ENCODE results near the gene RACGAP1. TPM values are rescaled to one million over a fixed set of nuclear protein-coding genes. Genes with fewer than 3 reads are reported as not detected.
"Not testable (repeated sequence)": the region's sequence is repeated elsewhere in the genome, so short reads cannot be mapped to it uniquely, and the experiment has no call there.

RACGAP1 gene
- total RNA-seq, 1 donor from 2014 or later, result 35.8 TPM

DNA sequence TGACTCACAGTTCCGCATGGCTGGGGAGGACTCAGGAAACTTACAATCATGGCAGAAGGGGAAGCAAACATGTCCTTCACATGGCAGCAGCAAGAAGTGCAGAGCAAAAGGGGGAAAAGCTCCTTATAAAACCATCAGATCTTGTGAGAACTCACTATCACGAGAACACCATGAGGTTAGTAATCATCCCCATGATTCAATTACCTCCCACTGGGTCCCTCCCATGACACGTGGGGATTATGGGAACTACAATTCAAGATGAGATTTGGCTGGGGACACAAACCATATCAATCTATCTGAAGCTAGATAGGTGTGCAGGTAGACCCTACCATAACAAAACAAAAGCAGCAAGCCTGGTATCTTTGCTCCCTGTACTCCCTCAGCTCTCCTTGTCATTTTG, 38.8 kb downstream of the RACGAP1 start:
- DNase-seq (ENCODE audit: low read depth in 2 of 2), result not testable (repeated sequence)

DNA sequence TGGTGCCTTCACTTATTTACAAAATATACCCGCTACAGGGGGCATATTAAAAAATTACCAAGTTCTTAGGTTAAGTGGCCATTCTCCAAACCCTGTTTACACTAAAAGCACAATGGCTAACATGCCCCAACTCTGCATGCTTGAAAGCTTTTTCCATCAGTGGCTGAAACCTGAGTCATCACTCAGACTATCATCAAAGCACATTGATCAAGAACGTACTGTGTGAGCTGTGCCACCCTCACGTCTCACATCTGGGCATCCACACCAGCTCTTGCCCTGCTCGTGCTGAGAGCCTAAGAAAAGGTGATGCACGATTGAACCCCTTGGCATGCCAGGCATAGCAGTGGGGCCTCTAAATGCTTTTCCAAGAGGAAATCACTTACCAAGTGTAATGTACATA, 39.3 kb downstream of the RACGAP1 start:
- DNase-seq (ENCODE audit: low read depth in 2 of 2), result no peak

DNA sequence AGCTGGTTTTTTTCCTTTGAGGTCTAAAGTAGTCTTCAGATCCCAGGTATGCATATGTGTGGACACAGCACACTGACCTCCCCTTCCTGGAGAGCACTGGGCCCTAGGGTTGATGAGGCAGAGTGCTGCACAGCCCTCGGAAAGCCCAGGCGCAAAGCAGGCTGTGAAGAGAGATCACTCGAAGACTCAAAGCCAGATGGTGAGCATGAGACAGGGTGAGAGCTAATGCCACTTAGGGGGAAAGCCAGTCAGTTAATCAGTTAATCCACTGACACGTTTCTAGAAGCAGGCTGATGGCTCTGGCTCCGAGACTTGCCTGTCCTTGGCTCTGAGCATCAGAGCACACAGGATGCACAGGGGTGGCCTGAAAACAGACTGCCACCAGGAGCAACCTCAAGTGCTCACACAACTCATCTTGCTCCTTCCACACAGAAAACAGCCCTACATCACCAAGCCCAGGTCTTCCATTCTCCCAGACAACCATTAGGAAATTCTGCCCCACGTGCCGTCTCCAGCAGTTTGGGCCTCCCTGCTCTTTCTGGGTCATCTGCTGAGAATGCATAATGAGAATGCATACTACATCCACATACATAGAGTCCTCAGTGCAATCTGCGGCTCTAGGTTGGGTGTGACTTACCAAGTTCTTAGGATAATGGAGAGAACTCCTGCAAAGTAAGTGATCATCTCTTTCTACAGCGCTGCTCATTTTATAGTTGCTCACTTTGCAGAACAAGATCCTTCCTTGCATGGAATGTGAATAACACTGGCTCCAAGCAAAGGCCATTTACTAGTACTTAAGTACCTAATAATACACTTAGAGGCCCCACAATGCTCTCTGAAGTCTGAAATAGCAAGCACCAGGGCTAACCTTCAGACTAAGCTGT, 40.6 kb downstream of the RACGAP1 start:
- DNase-seq (ENCODE audit: low read depth in 2 of 2), result no peak

DNA sequence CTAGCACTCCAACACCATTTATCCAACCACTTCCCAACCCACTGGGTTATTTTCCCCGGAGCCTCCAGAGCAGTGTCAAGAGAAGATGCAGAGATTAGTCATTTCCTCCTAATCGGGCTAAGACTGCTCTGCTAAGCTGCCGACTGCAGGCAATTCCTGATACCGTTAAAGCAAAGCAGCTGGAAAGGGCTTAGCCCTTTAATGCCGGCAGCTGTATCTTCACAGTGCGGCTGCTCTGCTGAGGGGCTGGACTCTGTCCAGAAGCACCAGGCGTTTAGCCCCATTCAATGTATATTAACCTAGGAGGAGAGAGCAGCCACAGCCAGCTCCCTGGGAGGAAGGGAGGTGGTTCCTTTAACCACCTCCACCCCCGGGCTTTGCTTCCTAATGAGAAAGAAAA, 41.4 kb downstream of the RACGAP1 start:
- DNase-seq (ENCODE audit: low read depth in 2 of 2), result peak in 1 of 2 donors; percentile 83

DNA sequence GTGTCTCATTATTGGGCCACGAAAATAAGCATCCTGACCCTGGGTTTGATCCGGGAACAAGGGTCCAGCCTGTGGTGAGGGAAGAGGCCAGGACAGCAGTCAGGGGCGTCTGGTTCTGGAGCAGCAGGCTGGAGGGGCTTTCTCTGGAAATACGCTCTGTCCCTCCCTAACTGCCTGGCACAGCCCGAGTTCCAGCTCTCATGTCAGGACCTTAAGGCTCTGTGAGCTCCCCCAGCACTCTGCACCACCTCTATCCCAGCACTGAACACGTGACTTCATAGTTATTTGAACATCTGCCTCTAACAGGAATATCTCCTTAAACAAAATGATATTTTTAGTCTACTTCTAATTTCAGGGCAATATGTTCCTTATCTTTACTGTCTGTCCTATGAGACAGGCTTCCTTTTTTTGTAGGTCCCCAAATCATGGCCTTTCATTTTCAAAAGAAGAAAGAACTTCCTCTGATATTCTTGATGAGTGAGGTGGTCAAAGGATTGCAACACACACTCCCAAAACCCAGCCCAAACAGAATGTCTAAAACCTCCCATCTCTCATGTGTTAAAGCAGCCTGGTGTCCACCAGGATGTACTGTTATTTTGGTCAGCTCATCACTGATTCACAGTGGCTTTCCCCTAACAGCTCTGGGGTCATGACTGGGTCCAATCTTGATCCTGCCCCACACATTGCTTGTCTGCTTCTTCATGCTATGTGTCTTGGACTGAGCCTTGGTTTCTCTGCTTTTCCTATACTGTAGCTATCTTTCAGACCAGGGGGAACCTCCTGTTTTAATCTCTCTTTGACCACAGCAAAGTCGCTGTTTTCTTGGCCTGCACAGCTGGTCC, 42.8 kb downstream of the RACGAP1 start:
- no peak for DNase-seq (ENCODE audit: low read depth in 2 of 2)

DNA sequence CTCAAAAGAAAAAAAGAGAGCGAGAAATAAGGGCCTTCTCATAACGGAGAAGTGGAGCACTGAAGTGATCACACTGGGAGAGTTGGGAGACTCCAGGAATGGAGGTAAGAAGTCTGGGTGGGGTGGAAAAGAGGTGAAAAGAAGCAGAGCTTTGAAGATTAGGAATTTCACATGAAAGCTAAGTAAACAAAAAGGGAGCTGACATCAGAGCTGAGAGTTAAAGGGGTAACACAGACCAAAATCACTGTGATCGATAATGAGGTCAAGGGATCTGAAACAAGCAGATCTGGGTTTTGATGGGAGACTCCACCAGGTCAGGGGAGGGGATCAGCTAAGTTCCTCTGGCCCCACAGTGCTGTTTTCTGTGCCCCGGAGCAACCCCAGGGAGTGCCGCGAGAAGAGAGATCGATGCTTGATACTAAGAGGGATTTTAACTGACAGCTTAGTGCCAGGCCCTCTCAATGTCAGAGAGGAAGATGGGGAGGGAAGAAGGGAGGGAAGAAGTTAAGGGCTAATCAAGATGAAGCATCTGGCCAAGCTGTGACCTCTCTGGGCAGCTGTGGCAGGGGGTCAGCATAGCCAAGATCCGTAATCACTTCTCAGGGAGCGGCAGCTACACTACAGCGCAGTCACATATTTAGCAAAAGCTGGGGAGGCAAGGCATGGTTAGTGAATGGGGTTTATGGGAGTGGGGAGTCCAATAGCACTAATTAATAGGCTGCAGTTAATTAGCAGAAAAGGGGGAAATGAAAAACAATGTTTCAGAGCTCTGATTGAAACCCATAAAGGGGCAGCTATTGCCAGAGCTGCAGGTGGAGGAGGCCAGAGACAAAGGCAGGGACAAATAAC, 44.6 kb downstream of the RACGAP1 start:
- DNase-seq (ENCODE audit: low read depth in 2 of 2), result no peak

DNA sequence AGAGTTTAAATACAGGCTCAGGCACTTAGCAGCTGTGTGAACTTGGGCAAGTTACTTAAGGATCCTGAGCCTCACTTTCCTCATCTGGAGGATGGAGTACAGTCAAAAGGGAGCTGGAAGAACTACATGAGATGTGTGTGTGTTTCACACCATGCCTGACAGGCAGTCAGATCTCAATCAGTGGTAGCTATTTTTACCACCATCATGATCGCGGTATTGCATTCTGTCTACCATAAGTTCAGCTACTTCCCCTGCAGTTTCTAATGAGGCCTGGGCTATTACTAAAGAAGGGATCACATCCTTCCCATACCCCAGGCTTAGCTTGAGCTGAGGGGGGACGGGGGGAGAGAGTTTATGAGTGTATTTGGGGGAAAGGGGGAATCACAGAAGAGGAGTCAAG, 45.5 kb downstream of the RACGAP1 start:
- DNase-seq (ENCODE audit: low read depth in 2 of 2), result no peak

DNA sequence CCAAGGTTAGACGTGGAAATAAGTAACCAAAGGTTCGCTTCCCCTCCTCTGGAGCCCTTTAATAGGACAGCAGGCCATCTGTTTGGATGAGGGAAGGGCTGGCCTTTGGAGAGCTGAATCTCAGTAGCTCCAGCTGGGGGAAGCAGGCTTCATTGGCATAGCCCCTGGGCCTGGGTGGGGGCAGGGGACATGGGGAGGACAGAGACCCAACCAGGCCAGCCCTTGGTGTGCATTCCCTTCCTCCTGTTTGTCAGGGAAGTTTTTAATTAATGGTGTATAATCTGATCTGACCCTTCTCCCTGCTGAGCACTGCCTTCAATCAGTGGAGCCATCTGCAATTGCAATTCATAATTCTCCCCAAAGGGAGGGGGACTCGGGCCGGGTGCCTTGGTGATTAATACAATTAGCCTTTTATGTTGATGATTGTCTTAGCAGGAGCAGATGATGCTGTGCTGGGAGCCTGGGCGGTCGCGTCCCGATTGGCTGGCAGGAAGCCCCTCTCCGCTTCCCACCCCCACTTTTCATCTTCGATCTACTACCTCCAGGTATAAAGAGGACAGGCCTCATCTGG, 46.2 kb downstream of the RACGAP1 start:
- no peak for DNase-seq (ENCODE audit: low read depth in 2 of 2)

DNA sequence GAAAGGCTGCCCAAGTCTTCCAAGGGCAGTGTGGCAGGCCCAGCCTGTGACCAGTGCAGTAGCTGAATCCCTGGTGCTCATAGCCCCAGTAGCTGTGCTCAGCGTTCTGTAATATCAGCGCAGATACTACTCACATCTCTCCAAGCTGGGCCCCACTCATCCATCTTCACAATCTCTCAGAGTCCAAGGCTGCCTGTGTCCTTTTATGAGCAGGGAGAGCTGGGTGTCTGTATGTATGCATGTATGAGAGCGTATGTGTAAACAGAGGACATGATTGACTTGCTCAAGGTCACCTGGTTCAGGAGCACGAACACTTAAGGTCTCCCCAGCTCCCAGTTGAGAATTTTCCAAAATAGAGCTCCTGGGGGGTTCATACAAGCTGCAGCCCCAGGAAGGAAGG, 47.2 kb downstream of the RACGAP1 start:
- DNase-seq (ENCODE audit: low read depth in 2 of 2), result no peak

DNA sequence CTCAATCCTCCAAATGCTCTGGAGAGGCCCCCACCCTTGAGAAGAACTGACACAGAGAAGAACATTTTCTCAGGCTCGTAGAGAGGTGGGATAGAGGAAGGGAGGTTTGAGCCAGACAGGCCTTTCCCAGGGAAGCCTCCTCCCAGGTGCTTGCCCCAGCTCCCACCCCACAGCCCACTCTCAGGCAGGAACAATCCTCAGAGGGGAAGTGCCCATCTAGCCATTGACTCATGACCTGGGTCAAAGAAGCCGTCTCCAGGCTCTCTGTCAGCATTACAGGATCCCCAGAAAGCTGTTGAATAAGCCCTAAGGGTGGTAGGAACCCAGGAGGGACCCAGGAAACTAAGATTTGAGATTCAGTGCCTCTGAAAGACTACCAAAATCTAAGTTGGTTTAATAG, 48.7 kb downstream of the RACGAP1 start:
- no peak for DNase-seq (ENCODE audit: low read depth in 2 of 2)

DNA sequence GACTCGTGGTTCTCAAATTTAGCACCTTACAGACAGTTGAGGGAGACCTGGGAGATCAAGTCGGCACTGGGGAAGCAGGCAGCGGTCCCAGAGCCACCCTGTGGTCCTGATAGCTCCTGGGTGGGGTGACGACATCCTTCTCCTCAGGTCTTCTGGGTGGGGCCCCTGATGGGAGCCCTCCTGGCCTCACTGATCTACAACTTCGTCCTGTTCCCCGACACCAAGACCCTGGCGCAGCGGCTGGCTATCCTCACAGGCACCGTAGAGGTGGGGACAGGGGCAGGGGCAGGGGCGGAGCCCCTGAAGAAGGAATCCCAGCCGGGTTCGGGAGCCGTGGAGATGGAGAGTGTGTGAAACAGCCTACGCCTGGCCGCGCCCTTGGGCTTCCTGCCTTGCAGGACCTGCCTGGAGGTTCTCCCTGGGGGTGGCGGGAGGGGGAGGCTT, 50.0 kb downstream of the RACGAP1 start:
- no peak for DNase-seq (ENCODE audit: low read depth in 2 of 2)

DNA sequence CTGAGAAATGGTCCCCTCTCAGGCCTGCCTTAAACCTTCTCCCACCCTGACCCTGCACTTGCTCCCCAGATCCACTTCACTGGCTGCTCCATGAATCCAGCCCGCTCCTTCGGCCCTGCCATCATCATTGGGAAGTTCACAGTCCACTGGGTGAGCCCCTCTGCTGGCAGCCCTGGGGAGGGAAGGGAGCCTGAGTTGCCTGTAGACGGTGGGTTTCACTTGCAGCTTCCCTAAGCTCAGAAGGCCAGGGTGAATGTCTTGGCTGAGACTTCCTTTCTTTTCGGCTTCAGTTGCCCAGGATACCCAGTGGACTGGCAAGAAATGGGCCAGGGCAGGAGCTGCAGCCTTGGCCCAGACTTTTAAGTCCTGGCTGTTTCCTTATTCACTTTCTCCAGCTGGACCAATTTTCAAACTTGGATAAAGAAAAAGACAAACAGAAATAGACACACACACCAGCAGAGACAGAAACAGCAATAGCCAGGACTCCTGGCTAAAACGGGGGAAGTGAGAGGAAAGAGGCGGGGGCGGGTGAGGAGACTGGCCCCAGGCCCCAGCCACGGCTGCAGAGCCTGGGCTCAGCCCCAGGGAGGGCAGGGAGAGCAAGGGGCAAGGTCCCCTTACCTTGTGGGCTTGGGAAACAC, 50.5 kb downstream of the RACGAP1 start:
- DNase-seq (ENCODE audit: low read depth in 2 of 2), result no peak

DNA sequence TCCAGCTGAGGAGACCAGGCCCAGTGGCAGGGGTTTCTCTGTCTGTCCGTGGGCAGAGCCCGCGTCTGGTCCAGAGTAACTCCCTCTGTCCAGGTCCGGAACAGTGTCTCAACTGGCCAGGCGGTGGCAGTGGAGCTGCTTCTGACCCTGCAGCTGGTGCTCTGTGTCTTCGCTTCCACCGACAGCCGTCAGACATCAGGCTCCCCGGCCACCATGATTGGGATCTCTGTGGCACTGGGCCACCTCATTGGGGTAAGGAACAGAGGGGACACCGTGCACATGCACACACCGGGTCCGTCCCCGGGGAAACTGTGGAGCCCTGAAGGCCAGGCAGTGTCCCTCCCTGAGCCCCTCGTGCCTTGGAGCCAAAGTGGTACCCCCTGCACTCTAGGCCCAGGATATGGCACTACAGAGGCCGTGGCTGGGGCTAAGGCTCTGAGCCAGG, 51.0 kb downstream of the RACGAP1 start:
- peak; percentile 45 to 73 for DNase-seq (ENCODE audit: low read depth in 2 of 2)

DNA sequence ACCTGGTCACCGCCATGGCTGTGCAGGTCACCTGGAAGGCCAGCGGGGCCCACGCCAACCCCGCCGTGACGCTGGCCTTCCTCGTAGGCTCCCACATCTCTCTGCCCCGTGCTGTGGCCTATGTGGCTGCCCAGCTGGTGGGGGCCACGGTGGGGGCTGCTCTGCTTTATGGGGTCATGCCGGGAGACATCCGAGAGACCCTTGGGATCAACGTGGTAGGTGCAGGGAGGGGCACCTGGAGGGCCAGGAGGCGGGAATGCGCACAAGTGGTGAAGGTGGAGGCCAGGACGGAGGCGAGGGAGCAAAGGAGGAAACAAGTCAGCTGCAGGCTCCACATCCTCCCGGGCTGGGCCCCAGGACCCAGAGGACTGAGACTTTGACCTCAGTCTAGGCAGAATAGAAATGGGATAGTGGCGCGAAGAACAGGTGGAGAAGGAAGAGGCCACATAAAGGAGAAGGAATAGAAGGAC, 51.9 kb downstream of the RACGAP1 start:
- DNase-seq (ENCODE audit: low read depth in 2 of 2), result no peak

DNA sequence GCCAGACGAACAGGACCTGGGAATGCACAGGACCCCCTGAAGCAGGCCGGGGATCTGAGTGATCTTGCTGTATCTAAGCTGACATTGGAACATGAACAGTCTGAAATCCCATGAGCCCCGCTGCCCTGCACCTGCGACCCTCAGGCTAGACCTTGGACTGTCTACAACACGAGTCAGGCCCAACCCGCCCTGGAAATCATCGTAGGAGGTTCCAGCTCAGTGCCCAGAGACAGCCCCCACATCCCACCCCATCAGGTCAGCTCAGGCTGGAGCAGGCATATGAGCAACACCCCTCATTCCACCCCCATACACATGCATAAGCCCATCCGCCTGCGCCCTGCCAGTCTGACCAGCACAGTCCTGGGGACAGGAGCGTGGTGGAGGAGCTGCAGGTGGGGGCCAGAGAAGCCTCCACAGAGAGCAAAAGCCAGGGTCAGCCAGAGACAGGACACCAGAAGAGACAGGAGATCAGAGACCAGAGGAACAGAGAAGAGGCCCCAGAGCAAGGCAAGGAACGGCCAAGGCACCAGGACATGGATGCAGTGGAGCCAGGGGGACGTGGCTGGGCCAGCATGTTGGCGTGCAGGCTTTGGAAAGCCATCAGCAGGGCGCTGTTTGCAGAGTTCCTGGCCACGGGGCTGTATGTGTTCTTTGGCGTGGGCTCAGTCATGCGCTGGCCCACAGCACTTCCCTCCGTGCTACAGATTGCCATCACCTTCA, 52.5 kb downstream of the RACGAP1 start, which contains the start of gene AQP6:
TSS of gene AQP6 (plus strand) at position 307 of the 720 bp plus-strand sequence. CDS start at position 534, 227 bp downstream.
- DNase-seq (ENCODE audit: low read depth in 2 of 2), result no peak

DNA sequence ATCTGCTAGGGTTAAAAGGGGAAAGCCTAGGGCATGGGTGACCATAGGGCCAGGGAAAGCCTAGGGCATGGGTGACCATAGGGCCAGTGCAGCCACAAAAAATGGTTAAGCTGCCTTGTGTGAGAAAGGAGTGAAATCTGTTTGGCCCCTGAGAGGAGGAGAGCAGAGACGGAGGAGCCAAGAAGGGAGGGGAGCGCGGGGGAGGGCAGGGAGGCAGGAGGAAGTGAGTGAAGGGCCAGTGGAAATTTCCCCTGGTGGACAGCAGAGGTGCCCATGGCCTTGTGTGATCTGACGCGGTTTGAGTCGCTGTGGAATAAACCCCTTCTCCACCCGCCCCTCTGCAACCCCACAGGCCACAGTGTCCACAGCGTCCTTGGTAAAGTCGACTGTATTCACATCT, 53.2 kb downstream of the RACGAP1 start:
- no peak for DNase-seq (ENCODE audit: low read depth in 2 of 2)

DNA sequence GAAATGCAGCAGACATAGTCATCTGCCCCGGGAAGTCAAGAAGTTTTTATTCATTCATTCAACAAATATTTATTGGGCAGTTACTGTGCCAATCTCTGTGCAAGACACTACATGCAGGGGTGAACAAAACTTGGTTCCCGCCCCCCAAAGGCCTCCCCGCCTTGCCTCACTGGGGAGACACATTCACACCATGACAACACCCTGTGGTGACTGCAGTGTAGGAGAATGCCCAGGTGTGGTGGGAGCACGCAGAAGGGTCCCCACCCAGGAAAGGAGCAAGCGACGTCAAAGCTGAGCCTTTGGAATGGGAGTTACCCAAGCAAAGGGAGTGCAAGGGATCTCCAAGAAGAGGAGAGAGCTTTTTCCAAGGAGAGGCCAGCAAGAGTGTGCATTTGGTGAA, 54.2 kb downstream of the RACGAP1 start:
- no peak for DNase-seq (ENCODE audit: low read depth in 2 of 2)

DNA sequence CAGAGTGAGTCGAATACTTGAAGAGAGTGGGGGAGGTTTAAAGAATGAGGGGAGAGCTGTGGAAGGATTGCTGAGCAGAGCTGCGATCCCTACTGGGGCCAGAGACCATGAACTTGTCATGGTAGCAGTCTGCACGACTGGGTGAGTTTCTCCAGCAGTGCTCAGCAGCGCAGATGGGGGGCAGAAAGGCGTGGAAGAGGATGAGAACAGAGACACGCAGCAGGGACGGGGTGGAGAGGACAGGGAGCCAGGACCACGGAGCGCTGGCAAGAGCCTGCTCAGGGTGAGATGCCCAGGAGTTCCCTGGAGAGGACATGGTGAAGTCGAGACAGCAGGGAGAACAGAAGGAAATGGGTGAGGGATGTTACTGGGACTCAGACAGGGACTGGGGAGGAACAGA, 54.6 kb downstream of the RACGAP1 start:
- no peak for DNase-seq (ENCODE audit: low read depth in 2 of 2)

DNA sequence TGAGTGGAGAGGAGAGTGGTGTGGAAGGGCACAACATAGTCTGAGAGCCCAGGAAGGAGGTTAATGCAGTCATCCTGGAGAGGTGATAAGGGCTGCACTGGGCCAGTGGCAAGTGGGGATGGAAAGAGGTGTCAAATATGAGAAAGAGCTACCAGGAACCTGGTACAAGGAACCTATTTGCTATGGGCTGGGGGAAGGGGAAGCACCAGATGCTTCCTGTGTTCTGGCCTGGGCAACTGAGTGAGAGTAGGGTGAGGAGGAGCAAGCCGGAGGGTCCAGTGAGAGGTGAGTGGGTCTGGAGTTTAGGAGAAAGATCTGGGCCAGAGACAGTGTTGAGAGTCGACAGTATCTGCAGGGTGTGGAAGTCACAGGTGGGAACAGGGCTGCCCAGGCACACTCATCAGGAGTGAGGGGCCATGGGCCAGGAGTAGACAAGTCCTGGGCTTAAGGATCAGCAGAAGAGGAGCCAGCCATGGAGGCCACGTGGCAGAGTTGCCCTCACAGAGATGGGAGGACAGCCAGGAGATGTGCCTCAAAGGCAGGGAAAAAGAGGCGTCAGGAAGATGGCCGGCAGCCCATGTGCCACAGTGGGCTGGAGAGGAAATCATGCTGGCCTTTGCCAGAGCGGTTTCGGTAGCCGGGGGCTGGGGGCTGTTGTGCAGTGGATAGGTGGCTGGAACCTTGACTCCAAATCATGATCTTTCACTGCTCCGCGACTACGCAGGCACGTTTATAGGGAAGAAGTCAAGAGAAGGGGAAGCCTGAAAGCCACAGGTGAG, 55.5 kb downstream of the RACGAP1 start:
- no peak for DNase-seq (ENCODE audit: low read depth in 2 of 2)
